Activated naive CD4-positive, alpha-beta T cell treated with anti-CD3 and anti-CD28 coated beads, Interleukin-2, amount 10 ng/mL, durations not matched to agents 7 days and 5 days (primary cell): Measurements from ENCODE around the gene WDR11.

Experiments used
- CTCF ChIA-PET: fragments of 350-600 bp; sonication (Branson Sonifier 250); formaldehyde crosslinking; loops from one replicate; lab custom pipeline; 2021; ENCODE audit warnings: antibody characterized with exemption; lab: Charles Lee
- DNase-seq: peaks from one replicate; pipeline ENCODE4 v3.0.0-alpha.2; 2020
- H3K27ac Mint-ChIP-seq: one replicate; pipeline ENCODE4 v1.8.0; 2021; ENCODE audit warnings: mild to moderate bottlenecking, moderate library complexity, mixed read lengths
- H3K27me3 Mint-ChIP-seq: one replicate; pipeline ENCODE4 v1.8.0; 2021; ENCODE audit warnings: mild to moderate bottlenecking, mixed read lengths
- H3K36me3 Mint-ChIP-seq: one replicate; pipeline ENCODE4 v1.8.0; 2021; ENCODE audit warnings: mixed read lengths
- H3K4me1 Mint-ChIP-seq: one replicate; pipeline ENCODE4 v1.8.0; 2021; ENCODE audit warnings: mixed read lengths
- H3K4me3 Mint-ChIP-seq: one replicate; pipeline ENCODE4 v1.8.0; 2021; ENCODE audit warnings: mild to moderate bottlenecking, moderate library complexity, mixed read lengths
- H3K9me3 Mint-ChIP-seq: one replicate; pipeline ENCODE4 v1.8.0; 2021; ENCODE audit warnings: mixed read lengths

WDR11 gene

DNA sequence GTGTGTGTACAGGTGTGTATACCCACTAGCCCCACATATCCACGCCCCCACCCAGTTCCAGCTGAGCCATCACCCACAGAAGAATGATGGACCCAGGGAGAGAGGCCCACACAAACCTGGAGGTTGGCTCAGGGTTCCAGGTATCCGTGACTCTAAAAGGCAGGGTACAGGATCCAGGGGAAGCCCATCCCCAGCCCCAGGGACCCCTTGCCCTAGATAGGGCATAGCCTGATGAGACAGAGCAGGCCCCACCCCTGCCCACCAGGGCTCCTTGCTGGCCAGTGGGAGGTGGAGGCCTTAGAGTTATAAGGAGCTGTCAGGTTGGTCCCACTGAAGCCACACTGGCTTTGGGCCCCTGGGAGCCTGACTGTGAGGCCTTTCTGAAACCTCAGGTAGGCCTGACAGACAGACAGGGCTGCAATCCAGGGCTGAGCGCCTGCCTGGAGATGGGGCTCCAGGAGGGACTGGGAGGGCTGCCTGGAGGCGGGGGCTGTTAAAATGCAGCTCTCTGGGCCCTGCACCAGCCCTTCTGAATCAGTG lies 93.5 kb downstream of the WDR11 start:
- Mint-ChIP-seq H3K36me3 (no peaks in the 10 kb centered on the region), H3K27ac (no peak overlapping the region), H3K4me1 (peaks cover 9% of the 10 kb centered on the region), H3K27me3 (peaks cover 19% of the 10 kb centered on the region), H3K4me3 (no peak overlapping the region), H3K9me3 (no peaks in the 10 kb centered on the region)
- CTCF ChIA-PET: interaction anchor here (0.8 to 1.1 kb wide), 3 partner anchors 663 to 790 kb away, joined by 3 to 4 read pairs (median 3); no protein-coding TSS in a partner anchor
- no peak for DNase-seq

DNA sequence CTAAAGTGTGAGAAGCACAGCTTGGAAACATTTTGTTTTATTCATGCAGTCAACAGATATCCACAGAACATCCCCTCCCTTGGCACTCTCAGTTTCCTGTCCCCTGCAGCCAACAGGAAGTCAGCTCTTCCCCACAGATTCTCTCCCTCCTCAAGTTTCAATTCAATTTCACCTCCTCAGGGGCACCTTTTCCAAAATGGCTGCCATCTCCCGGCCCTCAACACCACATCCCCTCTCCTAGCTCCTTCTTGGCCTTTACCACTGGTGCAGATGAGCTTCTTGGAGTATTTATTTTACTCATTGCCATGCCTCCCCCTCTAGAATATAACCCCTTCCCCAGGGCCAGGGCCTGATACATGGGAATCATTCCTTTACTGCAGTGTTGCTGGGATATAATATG lies 94.0 kb downstream of the WDR11 start:
- no peak overlapping the region for H3K27ac Mint-ChIP-seq
- peaks cover 25% of the 10 kb centered on the region for H3K27me3 Mint-ChIP-seq
- no peak overlapping the region for H3K4me3 Mint-ChIP-seq
- no peak for DNase-seq
- CTCF ChIA-PET: interaction anchor here (0.8 to 1.2 kb wide), 4 partner anchors 8 to 789 kb away, joined by 3 to 4 read pairs (median 4); no protein-coding TSS in a partner anchor
- peaks cover 9% of the 10 kb centered on the region for H3K4me1 Mint-ChIP-seq
- no peaks in the 10 kb centered on the region for H3K36me3 Mint-ChIP-seq
- no peaks in the 10 kb centered on the region for H3K9me3 Mint-ChIP-seq

DNA sequence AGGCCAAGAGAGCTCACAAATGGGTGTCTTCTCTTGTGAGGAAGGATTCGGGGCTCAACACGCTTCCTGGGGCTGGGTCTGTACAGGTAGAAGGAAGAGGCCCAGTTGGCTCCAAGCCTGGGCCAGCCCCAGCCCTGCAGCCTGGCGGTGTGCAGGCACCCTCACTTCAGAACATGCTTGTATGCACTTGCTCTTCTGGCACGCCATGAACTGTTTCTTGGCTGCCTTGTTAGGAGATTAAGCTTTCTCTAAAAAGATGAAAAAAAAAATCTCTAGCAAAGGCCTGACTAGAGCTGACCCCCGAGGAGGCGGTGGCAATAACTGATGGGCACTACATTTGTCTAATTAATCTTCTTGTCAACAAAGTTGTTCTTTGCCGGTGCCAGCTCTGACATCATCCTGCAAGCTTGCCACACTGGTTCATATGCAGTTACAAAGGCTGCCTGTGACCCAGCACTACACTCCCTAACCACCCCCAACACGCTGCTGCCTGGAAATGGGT lies 94.7 kb downstream of the WDR11 start:
- no peaks in the 10 kb centered on the region for H3K36me3 Mint-ChIP-seq
- peaks cover 9% of the 10 kb centered on the region for H3K4me1 Mint-ChIP-seq
- H3K9me3 Mint-ChIP-seq: no peaks in the 10 kb centered on the region
- no peak overlapping the region for H3K4me3 Mint-ChIP-seq
- CTCF ChIA-PET: interaction anchor here (1.1 to 1.2 kb wide), 2 partner anchors 9 to 662 kb away, joined by 3 to 4 read pairs; no protein-coding TSS in a partner anchor
- H3K27me3 Mint-ChIP-seq: peaks cover 31% of the 10 kb centered on the region
- H3K27ac Mint-ChIP-seq: no peak overlapping the region
- no peak for DNase-seq

DNA sequence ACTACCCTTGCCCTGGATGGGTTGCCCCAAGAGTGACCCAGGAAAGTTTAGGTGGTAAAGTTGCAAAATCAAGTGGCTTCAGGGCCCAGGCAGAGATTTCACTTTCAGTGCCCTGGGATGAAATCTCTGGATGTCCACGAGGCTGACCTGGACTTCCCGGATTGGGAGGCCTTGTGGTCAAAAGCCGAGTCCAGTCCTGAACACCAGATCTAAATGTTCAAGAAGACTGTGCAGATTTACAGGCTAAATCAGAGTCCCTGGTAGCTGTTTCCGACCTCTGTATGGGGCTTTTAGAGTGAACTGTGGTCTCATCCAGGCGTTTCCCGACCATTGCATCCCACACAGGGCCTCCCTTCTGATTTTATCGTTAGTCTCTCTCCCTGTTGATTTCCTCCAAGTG lies 95.3 kb downstream of the WDR11 start:
- no peak overlapping the region for H3K4me3 Mint-ChIP-seq
- H3K4me1 Mint-ChIP-seq: peaks cover 9% of the 10 kb centered on the region
- peaks cover 35% of the 10 kb centered on the region for H3K27me3 Mint-ChIP-seq
- H3K27ac Mint-ChIP-seq: no peak overlapping the region
- no peak for DNase-seq
- H3K9me3 Mint-ChIP-seq: no peaks in the 10 kb centered on the region
- H3K36me3 Mint-ChIP-seq: no peaks in the 10 kb centered on the region
- CTCF ChIA-PET: interaction anchor here (1.2 kb wide), 1 partner anchor 9 kb away, joined by 4 read pairs; no protein-coding TSS in a partner anchor

DNA sequence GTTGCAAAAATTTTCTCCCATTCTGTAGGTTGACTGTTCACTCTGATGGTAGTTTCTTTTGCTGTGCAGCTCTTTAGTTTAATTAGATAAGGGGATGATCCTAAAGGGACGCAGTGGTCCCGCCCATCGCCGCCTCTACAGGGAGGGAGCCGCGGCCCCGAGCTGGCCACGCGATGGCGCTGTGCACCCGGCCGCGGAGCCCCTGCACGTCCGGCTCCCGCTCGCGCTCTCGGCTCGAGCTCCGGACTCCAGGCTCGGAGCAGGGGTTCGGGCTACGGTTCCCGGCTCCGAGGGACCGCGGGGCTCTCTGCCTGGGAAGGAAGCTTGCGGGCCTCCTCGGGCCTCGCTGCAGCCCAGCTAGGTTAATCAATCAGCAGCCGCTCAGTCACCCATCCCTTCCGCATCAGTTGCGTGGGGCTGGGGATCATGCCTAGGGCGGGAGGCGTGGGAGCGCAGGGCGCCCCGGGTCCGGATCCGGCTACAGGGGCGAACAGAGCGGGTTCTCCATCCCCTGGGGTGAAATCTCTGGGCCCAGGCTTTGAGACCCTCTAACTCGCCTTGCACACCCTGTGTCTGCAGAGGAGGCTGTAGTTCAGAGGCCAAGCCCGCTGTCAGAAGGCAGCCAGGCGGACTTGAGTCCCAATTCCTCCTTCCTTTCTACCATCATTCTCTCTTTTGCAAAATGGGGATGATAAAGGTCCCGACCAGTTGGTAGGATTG lies 97.9 kb downstream of the WDR11 start:
- CTCF ChIA-PET: interaction anchor here (0.6 to 1.8 kb wide), 8 partner anchors 14 to 952 kb away, joined by 3 to 18 read pairs (median 4); no protein-coding TSS in a partner anchor
- Mint-ChIP-seq H3K36me3 (no peaks in the 10 kb centered on the region), H3K27ac (no peak overlapping the region), H3K9me3 (no peaks in the 10 kb centered on the region), H3K27me3 (peaks cover 32% of the 10 kb centered on the region), H3K4me1 (peaks cover 4% of the 10 kb centered on the region), H3K4me3 (no peak overlapping the region)
- peak; percentile 67 for DNase-seq

DNA sequence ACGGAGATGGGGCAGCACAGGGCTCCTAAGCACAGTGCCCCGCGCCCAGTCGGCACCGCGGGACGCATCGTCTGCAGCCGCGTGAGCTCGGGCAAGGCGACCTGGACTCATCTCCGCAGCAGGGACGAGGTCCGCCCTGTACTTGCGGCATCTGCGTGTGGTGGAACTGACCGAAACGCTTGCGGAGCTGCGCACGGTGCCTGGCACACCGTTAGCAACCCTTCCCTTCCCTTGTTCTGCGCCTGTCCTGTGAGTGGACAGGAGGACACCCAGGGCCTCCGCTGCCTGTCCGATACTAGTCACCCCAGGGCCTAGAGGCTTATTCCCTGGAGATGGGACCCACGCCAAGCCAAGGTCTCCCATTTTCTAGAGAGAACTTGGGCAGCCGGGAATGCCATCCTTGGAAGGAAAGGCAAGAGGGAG lies 98.5 kb downstream of the WDR11 start:
- CTCF ChIA-PET: interaction anchor here (0.6 to 1.8 kb wide), 6 partner anchors 13 to 951 kb away, joined by 3 to 18 read pairs (median 4); no protein-coding TSS in a partner anchor
- Mint-ChIP-seq H3K4me3 (no peak overlapping the region), H3K27ac (no peak overlapping the region), H3K27me3 (peaks cover 32% of the 10 kb centered on the region), H3K36me3 (no peaks in the 10 kb centered on the region), H3K4me1 (peaks cover 4% of the 10 kb centered on the region), H3K9me3 (no peaks in the 10 kb centered on the region)
- DNase-seq: no peak

DNA sequence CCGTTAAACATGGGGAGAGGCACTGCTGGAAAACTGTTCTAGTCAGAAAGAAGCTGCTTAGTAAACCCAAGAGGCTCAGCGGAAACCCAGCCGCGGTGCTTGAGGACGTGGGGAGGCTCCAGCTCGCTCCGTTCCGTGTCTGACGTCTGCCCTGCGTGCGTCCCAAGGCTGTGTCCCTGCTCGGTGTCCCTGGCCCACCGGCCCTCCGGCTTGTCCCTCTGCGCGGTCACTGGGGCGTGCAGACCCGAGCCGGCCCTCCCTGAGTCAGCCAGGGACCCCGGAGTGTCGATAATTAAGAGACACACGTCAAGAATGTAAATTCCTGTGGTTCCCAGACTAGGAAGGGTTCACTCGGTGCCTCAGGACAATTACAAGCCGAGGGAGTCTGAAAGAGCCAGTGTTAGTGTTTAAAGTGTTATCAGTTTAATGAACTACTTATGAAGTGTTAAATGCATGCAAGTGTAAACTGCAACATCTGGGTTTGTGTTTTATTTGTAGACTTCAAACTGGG lies 98.9 kb downstream of the WDR11 start:
- Mint-ChIP-seq H3K27ac (no peak overlapping the region), H3K4me3 (no peak overlapping the region), H3K36me3 (no peaks in the 10 kb centered on the region), H3K27me3 (peaks cover 32% of the 10 kb centered on the region), H3K4me1 (peaks cover 3% of the 10 kb centered on the region), H3K9me3 (no peaks in the 10 kb centered on the region)
- CTCF ChIA-PET: interaction anchor here (1.8 kb wide), 1 partner anchor 936 kb away, joined by 10 read pairs; no protein-coding TSS in a partner anchor
- DNase-seq: no peak

DNA sequence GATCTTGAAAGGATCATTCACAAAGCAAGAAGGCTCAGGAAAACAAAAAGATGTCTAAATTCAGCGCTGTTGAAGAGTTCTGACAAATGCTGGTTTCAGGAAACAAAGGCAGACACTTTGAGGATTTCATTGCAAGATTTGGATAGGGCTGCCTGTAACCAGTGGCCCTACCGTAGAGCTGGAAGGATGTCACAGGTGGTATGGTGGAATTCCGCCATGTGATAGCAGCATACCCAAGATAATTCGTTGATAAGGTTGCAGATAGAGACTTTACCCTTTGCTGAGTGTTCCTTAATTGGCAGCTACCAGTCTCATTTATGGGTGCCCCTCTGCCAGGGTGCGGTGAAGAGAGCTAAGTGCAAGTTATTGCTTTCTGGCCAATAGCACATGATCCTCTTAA lies 100.1 kb downstream of the WDR11 start:
- peaks cover 32% of the 10 kb centered on the region for H3K27me3 Mint-ChIP-seq
- CTCF ChIA-PET: no interaction called here
- no peaks in the 10 kb centered on the region for H3K4me1 Mint-ChIP-seq
- H3K36me3 Mint-ChIP-seq: no peaks in the 10 kb centered on the region
- no peak for DNase-seq
- no peaks in the 10 kb centered on the region for H3K9me3 Mint-ChIP-seq
- no peak overlapping the region for H3K27ac Mint-ChIP-seq
- no peak overlapping the region for H3K4me3 Mint-ChIP-seq

DNA sequence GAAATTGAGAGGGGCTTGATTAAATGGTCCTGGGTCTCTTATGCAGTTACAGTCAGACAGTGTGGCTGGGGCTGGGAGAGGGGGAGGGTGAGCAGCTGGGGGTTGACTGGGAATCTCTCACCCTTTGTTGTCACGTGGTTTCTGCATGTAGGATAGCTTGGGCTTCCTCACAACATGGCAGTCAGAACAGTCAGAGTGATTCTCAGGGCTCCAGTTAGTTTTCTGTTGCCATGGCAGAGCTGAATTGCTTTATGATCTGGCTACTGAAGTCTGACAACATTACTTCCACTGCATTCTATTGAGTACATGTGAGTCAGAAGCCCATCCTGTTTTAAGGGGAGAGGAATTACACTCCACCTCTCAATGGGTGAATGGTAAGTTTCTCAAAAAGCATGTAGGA lies 102.7 kb downstream of the WDR11 start:
- DNase-seq: no peak
- no peak overlapping the region for H3K27ac Mint-ChIP-seq

More for the DNA sequence above, 102.7 kb downstream of the WDR11 start:
- no peaks in the 10 kb centered on the region for H3K9me3 Mint-ChIP-seq
- no peak overlapping the region for H3K4me3 Mint-ChIP-seq
- H3K4me1 Mint-ChIP-seq: no peaks in the 10 kb centered on the region
- H3K27me3 Mint-ChIP-seq: peaks cover 29% of the 10 kb centered on the region
- no peaks in the 10 kb centered on the region for H3K36me3 Mint-ChIP-seq
- CTCF ChIA-PET: no interaction called here
